ENCODE results near the gene LRMDA.

GRCh38 chr10:75936841-75937240, 505.4 kb downstream of the LRMDA start:
- TF ChIP-seq POLR2A (IDR thresholded peaks at IDR 0.05) (no peak), CTCF (IDR thresholded peaks at IDR 0.05) (no peak)

All from adrenal gland (tissue), 5 donors.